Testis (tissue), 2 donors: Measurements from ENCODE around the gene SLAMF9.

ENCODE experiments used
- POLR2A ChIP-seq: fragments of 450-650 bp; IDR thresholded peaks from one replicate; pipeline ENCODE4 v1.6.1; 2017; ENCODE audit warnings: antibody characterized with exemption, mild to moderate bottlenecking, moderate library complexity
- TF ChIP-seq, protein P1 (sequence below), 3 experiments: fragments of 450-650 bp in 2 of 3; fragments of 200-600 bp in 1 of 3; sonication (generic) in 1 of 3; IDR thresholded peaks; one replicate each; pipeline ENCODE4 v1.5.1; 2016 to 2019; ENCODE audit warnings: antibody characterized with exemption in 3 of 3, mild to moderate bottlenecking in 2 of 3, moderate library complexity in 1 of 3

GRCh38 chr1:159940006-159940620, 13.9 kb downstream of the SLAMF9 start:
- no peak for TF ChIP-seq POLR2A
- TF ChIP-seq, protein P1, sequence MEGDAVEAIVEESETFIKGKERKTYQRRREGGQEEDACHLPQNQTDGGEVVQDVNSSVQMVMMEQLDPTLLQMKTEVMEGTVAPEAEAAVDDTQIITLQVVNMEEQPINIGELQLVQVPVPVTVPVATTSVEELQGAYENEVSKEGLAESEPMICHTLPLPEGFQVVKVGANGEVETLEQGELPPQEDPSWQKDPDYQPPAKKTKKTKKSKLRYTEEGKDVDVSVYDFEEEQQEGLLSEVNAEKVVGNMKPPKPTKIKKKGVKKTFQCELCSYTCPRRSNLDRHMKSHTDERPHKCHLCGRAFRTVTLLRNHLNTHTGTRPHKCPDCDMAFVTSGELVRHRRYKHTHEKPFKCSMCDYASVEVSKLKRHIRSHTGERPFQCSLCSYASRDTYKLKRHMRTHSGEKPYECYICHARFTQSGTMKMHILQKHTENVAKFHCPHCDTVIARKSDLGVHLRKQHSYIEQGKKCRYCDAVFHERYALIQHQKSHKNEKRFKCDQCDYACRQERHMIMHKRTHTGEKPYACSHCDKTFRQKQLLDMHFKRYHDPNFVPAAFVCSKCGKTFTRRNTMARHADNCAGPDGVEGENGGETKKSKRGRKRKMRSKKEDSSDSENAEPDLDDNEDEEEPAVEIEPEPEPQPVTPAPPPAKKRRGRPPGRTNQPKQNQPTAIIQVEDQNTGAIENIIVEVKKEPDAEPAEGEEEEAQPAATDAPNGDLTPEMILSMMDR (IDR thresholded peaks at IDR 0.05): no peak
